CD4-positive, alpha-beta T cell (primary cell): ENCODE data around the gene CYP2A7. TPM values are rescaled to one million over a fixed set of nuclear protein-coding genes. Genes with fewer than 3 reads are reported as not detected.
"Not testable (repeated sequence)": the region's sequence is repeated elsewhere in the genome, so short reads cannot be mapped to it uniquely, and the experiment has no call there.

ENCODE experiments used
- ATAC-seq: fragments of 200-7000 bp; cut with Tn5 transposase; one replicate; pipeline ENCODE4 v1.10.0; 2022; ENCODE audit warnings: mild to moderate bottlenecking; ENCODE audit not compliant: poor library complexity
- CTCF ChIA-PET: fragments of 350-600 bp; sonication (Branson Sonifier 250); formaldehyde crosslinking; loops from one replicate; lab custom pipeline; 2021; ENCODE audit warnings: antibody characterized with exemption, inconsistent platforms; lab: Charles Lee
- POLR2A ChIA-PET: fragments of 350-600 bp; sonication (Branson Sonifier 250); formaldehyde crosslinking; loops from one replicate; lab custom pipeline; 2021; ENCODE audit warnings: antibody characterized with exemption, inconsistent platforms; lab: Charles Lee
- DNase-seq, 14 experiments: peaks; one replicate each; pipeline ENCODE4 v3.0.0-alpha.2; 2013 to 2020; ENCODE audit warnings: mixed read lengths in 2 of 14
- H3K27ac ChIP-seq, 2 donors: one replicate each; pipeline versions ENCODE4 v1.5.1 to v1.7.0; 2013; ENCODE audit warnings: low read length in 2 of 2, low read depth in 1 of 2, mild to moderate bottlenecking in 1 of 2
- H3K27me3 ChIP-seq, 2 experiments: 1 replicate in 1 of 2; 2 replicates in 1 of 2; pipeline versions ENCODE4 v1.6.1 to v1.7.0; 2013; ENCODE audit warnings: low read length in 2 of 2, control low read depth in 1 of 2, mild to moderate bottlenecking in 1 of 2, moderate library complexity in 1 of 2; ENCODE audit not compliant: insufficient read depth in 2 of 2, control insufficient read depth in 1 of 2
- H3K36me3 ChIP-seq: one replicate; pipeline ENCODE4 v1.6.1; 2013; ENCODE audit warnings: low read length, control low read depth; ENCODE audit not compliant: insufficient read depth
- H3K4me1 ChIP-seq: one replicate; pipeline ENCODE4 v1.6.1; 2013; ENCODE audit warnings: low read length, control low read depth; ENCODE audit not compliant: insufficient read depth
- H3K4me3 ChIP-seq: one replicate; pipeline ENCODE4 v1.5.1; 2013; ENCODE audit warnings: mild to moderate bottlenecking, low read length, moderate library complexity
- H3K9me3 ChIP-seq, 2 experiments: 1 replicate in 1 of 2; 2 replicates in 1 of 2; pipeline versions ENCODE4 v1.6.1 to v1.7.0; 2013; ENCODE audit warnings: low read length in 2 of 2, mild to moderate bottlenecking in 2 of 2, control low read depth in 1 of 2, moderate library complexity in 1 of 2; ENCODE audit not compliant: control insufficient read depth in 1 of 2, insufficient read depth in 1 of 2
- H3K27ac Mint-ChIP-seq: one replicate; pipeline ENCODE4 v1.8.0; 2020; ENCODE audit warnings: mixed read lengths
- H3K27me3 Mint-ChIP-seq: one replicate; pipeline ENCODE4 v1.8.0; 2021; ENCODE audit warnings: mixed read lengths
- H3K36me3 Mint-ChIP-seq: one replicate; pipeline ENCODE4 v1.8.0; 2021; ENCODE audit warnings: low read depth, mixed read lengths
- H3K4me1 Mint-ChIP-seq: one replicate; pipeline ENCODE4 v1.8.0; 2021; ENCODE audit warnings: low read depth, mixed read lengths
- H3K4me3 Mint-ChIP-seq: one replicate; pipeline ENCODE4 v1.8.0; 2020; ENCODE audit warnings: mild to moderate bottlenecking, mixed read lengths
- H3K9me3 Mint-ChIP-seq: one replicate; pipeline ENCODE4 v1.8.0; 2020; ENCODE audit warnings: mixed read lengths
- CTCF ChIP-seq: fragments of 200-600 bp; IDR thresholded peaks from one replicate; pipeline ENCODE4 v1.8.0; 2022; ENCODE audit warnings: antibody characterized with exemption, mild to moderate bottlenecking
- intact Hi-C, 2 experiments: fragments of 100-400 bp; cut with DNase I in 1 of 2; cut with micrococcal nuclease in 1 of 2; formaldehyde crosslinking; loops; one replicate each; pipeline versions ENCODE4 v1.15.1 to v1.9.0; 2023 to 2025; cut with DNase I, micrococcal nuclease
- total RNA-seq, 174 experiments: library from RNA in 2 of 174; stranded (reverse) in 2 of 174; gene quantifications; one replicate each; pipeline ENCODE4 v1.2.3 and lab custom pipeline; 2021 to 2026

Gene CYP2A7
- total RNA-seq, 2 experiments from 2014 or later, result not detected

GRCh38 chr19:40836754-40837429 lies 45.1 kb downstream of the CYP2A7 start:
- Mint-ChIP-seq H3K27me3 (no peaks in the 10 kb centered on the region), H3K9me3 (no peaks in the 10 kb centered on the region), H3K4me1 (peaks cover 19% of the 10 kb centered on the region), H3K36me3 (no peaks in the 10 kb centered on the region), H3K4me3 (no peak overlapping the region), H3K27ac (no peak overlapping the region)
- peaks cover 5% of the 10 kb centered on the region for H3K4me1 ChIP-seq
- H3K27ac ChIP-seq, result no peak overlapping the region
- no peaks in the 10 kb centered on the region for H3K9me3 ChIP-seq
- DNase-seq (no peak), ATAC-seq (no peak)
- CTCF ChIA-PET, result no interaction called here
- TF ChIP-seq CTCF, result no peak
- intact Hi-C loops, result loop anchor here in 1 of 2 experiments (5.0 kb wide), 1 partner anchor 35 kb away; no protein-coding TSS in a partner anchor
- POLR2A ChIA-PET, result no interaction called here
- no peak overlapping the region for H3K4me3 ChIP-seq
- no peaks in the 10 kb centered on the region for H3K27me3 ChIP-seq
- no peaks in the 10 kb centered on the region for H3K36me3 ChIP-seq

GRCh38 chr19:40833728-40834533 lies 48.1 kb downstream of the CYP2A7 start:
- H3K4me3 ChIP-seq, intact Hi-C loops, H3K27me3 ChIP-seq, H3K27ac ChIP-seq, H3K9me3 Mint-ChIP-seq, H3K27me3 Mint-ChIP-seq, H3K4me1 ChIP-seq, CTCF ChIA-PET, DNase-seq, H3K36me3 ChIP-seq, H3K9me3 ChIP-seq, H3K36me3 Mint-ChIP-seq: not testable (repeated sequence)
- ATAC-seq, result peak; percentile 24
- POLR2A ChIA-PET, result interaction anchor here (0.7 kb wide), 1 partner anchor 35 kb away, joined by 3 read pairs; no protein-coding TSS in a partner anchor
- Mint-ChIP-seq H3K4me1 (peaks cover 26% of the 10 kb centered on the region), H3K27ac (peak overlapping the region; percentile 80), H3K4me3 (peak overlapping the region; percentile 10)

GRCh38 chr19:40832431-40832790 lies 49.6 kb downstream of the CYP2A7 start:
- H3K9me3 ChIP-seq, CTCF ChIA-PET, H3K36me3 ChIP-seq, H3K36me3 Mint-ChIP-seq, H3K27me3 ChIP-seq, H3K4me3 ChIP-seq, DNase-seq, ATAC-seq, H3K4me1 ChIP-seq, intact Hi-C loops, H3K27ac ChIP-seq, H3K4me3 Mint-ChIP-seq, H3K27me3 Mint-ChIP-seq, H3K9me3 Mint-ChIP-seq, POLR2A ChIA-PET: not testable (repeated sequence)
- Mint-ChIP-seq H3K27ac (peak overlapping the region; percentile 80), H3K4me1 (peaks cover 29% of the 10 kb centered on the region)
